Activated naive CD4-positive, alpha-beta T cell treated with Interleukin-2 at 50 U/mL for 16 hours (primary cell): Measurements from ENCODE around the gene FAM8A1.

Experiments
- DNase-seq: peaks from one replicate; pipeline ENCODE4 v3.0.0-alpha.2; 2020

Gene FAM8A1

DNA sequence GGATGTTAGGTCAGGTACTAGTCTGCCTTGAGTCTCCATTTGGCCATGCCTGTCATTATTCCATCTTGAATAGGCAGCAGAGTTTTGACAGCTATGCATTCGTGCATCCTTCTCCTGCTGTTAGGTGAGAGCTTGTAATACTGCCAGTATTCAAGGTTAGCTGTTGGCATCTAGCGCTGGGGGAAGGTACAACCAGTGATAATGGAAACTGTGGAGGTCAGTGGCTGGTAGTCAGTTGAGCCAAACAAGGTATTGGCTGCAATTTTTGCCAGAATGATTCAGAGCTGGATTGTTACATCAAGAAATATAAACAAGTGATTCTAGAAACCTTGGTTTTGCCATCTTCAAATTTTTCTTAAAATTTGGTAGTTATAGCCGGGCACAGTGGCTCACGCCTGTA lies 6.5 kb downstream of the FAM8A1 start:
- no peak for DNase-seq

DNA sequence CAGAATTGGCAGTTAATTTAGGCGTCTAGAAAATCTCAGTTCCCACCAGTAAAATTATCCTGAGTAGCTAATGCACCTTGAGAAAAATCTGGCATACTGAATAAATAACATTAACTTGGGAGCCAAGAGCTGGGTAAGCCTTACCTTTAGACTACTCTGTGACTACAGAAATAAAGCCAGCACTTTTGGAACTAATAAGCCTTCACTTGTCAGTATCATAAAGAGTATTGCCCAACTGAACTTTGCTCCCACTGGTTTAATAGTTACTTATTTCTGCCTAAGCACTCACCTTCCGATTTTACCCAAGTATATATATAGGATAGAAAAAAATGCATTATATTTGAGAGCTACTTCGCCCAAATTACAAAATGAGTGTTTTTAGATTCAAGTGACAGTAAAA lies 10.7 kb downstream of the FAM8A1 start:
- DNase-seq, result no peak

- no peak for DNase-seq
Observed at GRCh38 chr6:17612048-17612447, 11.9 kb downstream of the FAM8A1 start.

- no peak for DNase-seq
Observed at GRCh38 chr6:17615794-17616193, 15.7 kb downstream of the FAM8A1 start.

DNA sequence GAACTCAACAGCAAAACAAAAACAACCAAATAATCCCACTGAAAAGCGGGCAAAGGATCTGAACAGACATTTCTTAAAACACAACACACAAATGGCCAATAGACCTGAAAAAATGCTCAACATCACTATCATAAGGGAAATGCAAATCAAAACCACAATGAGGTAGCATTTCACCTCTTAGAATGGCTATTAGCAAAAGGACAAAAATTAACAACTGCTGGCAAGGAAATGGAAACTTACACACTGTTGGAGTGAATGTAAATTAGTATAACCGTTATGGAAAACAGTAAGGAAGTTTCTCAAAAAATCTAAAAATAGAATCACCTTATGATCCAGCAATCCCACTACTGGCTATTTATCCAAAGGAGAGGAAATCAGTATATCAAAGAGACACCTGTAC lies 20.9 kb downstream of the FAM8A1 start:
- no peak for DNase-seq

DNA sequence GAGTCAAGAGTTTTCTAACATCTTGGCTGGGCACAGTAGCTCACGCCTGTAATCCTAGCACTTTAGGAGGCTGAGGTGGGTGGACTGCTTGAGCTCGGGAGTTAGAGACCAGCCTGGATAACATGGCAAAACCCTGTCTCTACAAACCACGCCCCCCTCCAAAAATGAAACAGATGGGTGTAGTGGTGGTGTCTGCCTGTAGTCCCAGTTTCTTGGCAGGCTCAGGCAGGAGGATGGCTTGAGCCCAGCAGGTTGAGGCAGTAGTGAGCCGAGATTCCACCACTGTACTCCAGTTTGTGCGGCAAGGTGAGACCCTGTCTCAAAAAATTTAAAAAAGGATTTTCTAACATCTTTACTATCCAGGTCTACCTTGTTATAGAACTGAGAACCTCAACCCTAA lies 22.0 kb downstream of the FAM8A1 start:
- no peak for DNase-seq

- no peak for DNase-seq
Observed at GRCh38 chr6:17624396-17624795, 24.3 kb downstream of the FAM8A1 start.

GRCh38 chr6:17628873-17629272 lies 28.8 kb downstream of the FAM8A1 start:
- no peak for DNase-seq

DNA sequence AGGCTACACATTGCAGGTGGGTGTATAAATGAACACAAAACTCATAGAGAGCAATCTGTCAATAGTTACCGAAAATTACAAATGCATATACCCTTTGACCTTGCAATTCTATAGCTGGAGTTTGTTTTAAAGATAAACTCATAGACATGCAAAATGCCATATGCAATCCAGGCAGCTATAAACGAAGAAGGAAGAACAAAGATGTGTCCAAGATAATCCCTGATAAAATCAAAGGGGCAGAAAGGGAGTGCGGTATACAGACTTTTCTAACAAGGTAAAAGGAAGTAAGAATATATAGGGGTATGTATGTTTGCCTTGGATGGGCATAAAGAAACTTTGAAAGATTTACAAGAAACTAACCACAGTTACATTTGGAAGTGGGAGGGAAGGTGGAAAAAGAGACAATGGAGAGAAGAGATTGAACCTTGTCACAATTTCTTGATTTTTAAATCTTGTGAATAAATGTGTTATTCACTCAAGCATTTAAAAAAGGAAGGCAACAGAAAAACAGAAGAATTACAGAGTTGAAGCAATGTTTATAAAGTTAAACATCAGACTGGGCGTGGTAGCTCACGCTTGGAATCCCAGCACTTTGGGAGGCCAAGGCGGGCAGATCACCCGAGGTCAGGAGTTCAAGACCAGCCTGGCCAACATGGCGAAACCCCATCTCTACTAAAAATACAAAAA lies 29.9 kb downstream of the FAM8A1 start:
- DNase-seq, result no peak

GRCh38 chr6:17630511-17631073 lies 30.5 kb downstream of the FAM8A1 start:
- no peak for DNase-seq

- no peak for DNase-seq
Observed at GRCh38 chr6:17632934-17633333, 32.8 kb downstream of the FAM8A1 start.

- DNase-seq, result no peak
Observed at GRCh38 chr6:17633465-17634188, 33.5 kb downstream of the FAM8A1 start.

DNA sequence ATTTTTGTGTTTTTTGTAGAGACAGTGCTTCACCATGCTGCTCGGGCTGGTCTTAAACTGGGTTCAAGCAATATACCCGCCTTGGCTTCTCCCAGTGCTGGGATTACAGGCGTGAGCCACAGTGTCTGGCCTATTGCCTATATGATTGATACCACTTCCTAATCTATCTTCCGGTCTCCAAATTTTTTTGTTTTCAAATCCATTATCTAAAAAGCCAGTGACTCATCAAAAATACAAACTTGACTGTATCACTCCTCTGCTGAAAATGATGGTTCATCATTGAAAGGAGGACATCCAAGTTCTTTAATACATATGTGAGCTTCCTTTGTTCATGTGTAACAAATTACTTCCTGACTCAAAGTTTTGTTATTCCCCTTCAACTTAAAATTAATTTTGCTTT lies 35.5 kb downstream of the FAM8A1 start:
- no peak for DNase-seq

- DNase-seq, result no peak
Observed at GRCh38 chr6:17638212-17638715, 38.2 kb downstream of the FAM8A1 start.

DNA sequence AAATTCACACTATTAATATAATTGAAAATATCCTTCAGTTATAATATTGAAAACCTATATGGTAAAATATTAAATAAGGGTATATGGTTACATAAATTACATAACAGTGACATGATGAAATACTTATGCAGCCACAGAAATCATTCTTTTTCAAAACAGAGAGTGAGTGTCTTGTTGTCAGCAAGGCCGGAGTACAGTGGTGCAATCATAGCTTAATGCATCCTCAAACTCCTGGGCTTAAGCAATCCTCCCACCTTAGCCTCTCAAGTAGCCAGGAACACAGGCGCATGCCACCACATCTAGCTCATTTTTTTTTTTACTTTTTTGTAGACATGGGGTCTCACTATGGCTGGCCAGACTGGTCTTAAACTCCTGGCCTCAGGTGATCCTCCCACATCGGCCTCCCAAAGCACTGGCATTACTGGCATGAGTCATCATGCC lies 40.4 kb downstream of the FAM8A1 start:
- DNase-seq, result no peak

GRCh38 chr6:17648745-17649144 lies 48.6 kb downstream of the FAM8A1 start:
- no peak for DNase-seq

GRCh38 chr6:17650656-17651309 lies 50.7 kb downstream of the FAM8A1 start:
- no peak for DNase-seq

- DNase-seq, result no peak
Observed at GRCh38 chr6:17653198-17653882, 53.2 kb downstream of the FAM8A1 start.

DNA sequence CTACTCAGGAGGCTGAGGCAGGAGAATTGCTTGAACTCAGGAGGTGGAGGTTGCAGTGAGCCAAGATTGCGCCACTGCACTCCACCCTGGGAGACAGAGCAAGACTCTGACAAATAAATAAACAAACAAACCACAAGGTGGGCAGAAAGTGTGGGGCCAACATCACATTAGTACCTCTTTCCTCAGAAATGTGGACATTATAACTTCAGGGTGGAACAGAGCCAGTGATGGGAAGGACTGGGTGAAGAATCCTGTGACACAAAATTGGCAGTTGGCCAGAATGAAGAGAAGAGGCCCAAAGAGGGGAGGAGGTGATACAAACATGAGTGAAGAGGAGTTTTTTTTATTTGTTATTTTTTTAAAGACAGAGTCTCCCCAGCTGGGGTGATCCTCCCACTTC lies 56.0 kb downstream of the FAM8A1 start:
- no peak for DNase-seq

GRCh38 chr6:17656644-17657043 lies 56.5 kb downstream of the FAM8A1 start:
- no peak for DNase-seq
